Astrocyte (in vitro differentiated cells and primary cell): ENCODE data around the gene GABRP. TPM values are rescaled to one million over a fixed set of nuclear protein-coding genes. Genes with fewer than 3 reads are reported as not detected.

ENCODE experiments used
- DNase-seq: peaks from one replicate; pipeline ENCODE4 v3.0.0-alpha.2; 2010; ENCODE audit warnings: low read depth
- FAIRE-seq: peaks from 2 replicates; lab custom pipeline; 2011; peaks lifted over from hg19 to GRCh38; lab: Jason Lieb, UNC
- H2AFZ ChIP-seq: 2 replicates; pipeline ENCODE4 v1.6.0; 2012; ENCODE audit warnings: low read depth, low read length, inconsistent platforms
- H3K27ac ChIP-seq: 2 replicates; pipeline ENCODE4 v1.5.1; 2011; ENCODE audit warnings: low read depth, low read length, inconsistent platforms
- H3K27me3 ChIP-seq: 2 replicates; pipeline ENCODE4 v1.6.0; 2011; ENCODE audit warnings: low read length, inconsistent platforms; ENCODE audit not compliant: insufficient read depth
- H3K36me3 ChIP-seq: 2 replicates; pipeline ENCODE4 v1.5.1; 2011; ENCODE audit warnings: low read length, inconsistent platforms; ENCODE audit not compliant: insufficient read depth
- H3K4me1 ChIP-seq: 2 replicates; pipeline ENCODE4 v1.5.1; 2011; ENCODE audit warnings: low read length, inconsistent platforms; ENCODE audit not compliant: insufficient read depth
- H3K4me2 ChIP-seq: 2 replicates; pipeline ENCODE4 v1.6.0; 2012; ENCODE audit warnings: low read length, inconsistent platforms
- H3K4me3 ChIP-seq: 2 replicates; pipeline ENCODE4 v1.5.1; 2011; ENCODE audit warnings: low read depth, mild to moderate bottlenecking, low read length, inconsistent platforms; ENCODE audit not compliant: insufficient read depth
- H3K79me2 ChIP-seq: 2 replicates; pipeline ENCODE4 v1.6.0; 2012; ENCODE audit warnings: mild to moderate bottlenecking, low read length, inconsistent platforms; ENCODE audit not compliant: insufficient read depth
- H3K9ac ChIP-seq: 2 replicates; pipeline ENCODE4 v1.6.0; 2012; ENCODE audit warnings: mild to moderate bottlenecking, low read length, inconsistent platforms
- H3K9me3 ChIP-seq: 2 replicates; pipeline ENCODE4 v1.5.1; 2012; ENCODE audit warnings: low read depth, mild to moderate bottlenecking, low read length, inconsistent platforms; ENCODE audit not compliant: insufficient read depth
- H4K20me1 ChIP-seq: 2 replicates; pipeline ENCODE4 v1.6.0; 2012; ENCODE audit warnings: low read length, inconsistent platforms; ENCODE audit not compliant: insufficient read depth
- H3K27ac Mint-ChIP-seq: one replicate; pipeline ENCODE4 v1.8.0; 2021; ENCODE audit warnings: mild to moderate bottlenecking, mixed read lengths; ENCODE audit not compliant: unreplicated experiment
- H3K27me3 Mint-ChIP-seq: one replicate; pipeline ENCODE4 v1.8.0; 2021; ENCODE audit warnings: low read depth, mixed read lengths; ENCODE audit not compliant: unreplicated experiment
- H3K36me3 Mint-ChIP-seq: one replicate; pipeline ENCODE4 v1.8.0; 2021; ENCODE audit warnings: low read depth, mixed read lengths; ENCODE audit not compliant: unreplicated experiment
- H3K4me1 Mint-ChIP-seq: one replicate; pipeline ENCODE4 v1.8.0; 2021; ENCODE audit warnings: low read depth, mixed read lengths; ENCODE audit not compliant: unreplicated experiment
- H3K4me3 Mint-ChIP-seq: one replicate; pipeline ENCODE4 v1.8.0; 2021; ENCODE audit warnings: mild to moderate bottlenecking, moderate library complexity, mixed read lengths; ENCODE audit not compliant: unreplicated experiment
- H3K9me3 Mint-ChIP-seq: one replicate; pipeline ENCODE4 v1.8.0; 2021; ENCODE audit warnings: mild to moderate bottlenecking, mixed read lengths; ENCODE audit not compliant: unreplicated experiment
- EZH2 ChIP-seq: IDR thresholded peaks from 2 replicates; pipeline ENCODE4 v1.6.1; 2012; ENCODE audit warnings: mild to moderate bottlenecking, low read length, inconsistent platforms; ENCODE audit not compliant: insufficient read depth
- total RNA-seq: library from RNA; stranded (reverse); gene quantifications from 2 replicates; pipeline ENCODE4 v1.2.1, GENCODE V29; 2021
- TF ChIP-seq, protein P1 (sequence below): IDR thresholded peaks from 2 replicates; pipeline ENCODE4 v1.5.1; 2011; ENCODE audit warnings: low read depth, mild to moderate bottlenecking, inconsistent platforms, low read length, moderate library complexity; ENCODE audit not compliant: insufficient read depth

The GABRP gene
- total RNA-seq, 1 donor from 2014 or later = 0.45 TPM

DNA sequence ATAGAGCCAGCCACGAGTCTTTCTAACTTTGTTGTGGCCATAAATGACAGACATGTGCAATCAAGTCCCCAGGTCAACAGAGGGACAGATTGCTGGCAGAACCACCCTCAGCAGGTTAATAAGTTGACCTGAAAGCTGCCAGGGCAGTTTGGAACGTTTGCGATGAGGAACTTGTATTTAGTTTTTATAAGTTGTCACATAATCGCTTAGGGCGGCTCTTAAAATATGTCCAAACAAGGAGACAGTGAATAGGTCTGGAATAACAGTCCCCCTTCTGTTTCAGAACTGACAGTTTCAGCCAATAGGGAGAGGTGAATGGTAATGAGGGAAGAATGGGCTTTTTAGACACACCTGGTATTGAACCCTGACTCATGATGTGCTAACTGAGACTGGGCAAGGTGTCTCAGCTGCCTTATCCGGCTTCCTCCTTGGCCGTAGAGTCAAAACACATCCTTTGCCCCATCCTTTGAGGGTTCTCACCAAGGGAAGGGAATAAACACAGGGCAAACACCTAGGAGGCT, 33.6 kb upstream of the GABRP start:
- Histone ChIP-seq H3K9ac (no peak overlapping the region), H3K27me3 (peaks cover 5% of the 10 kb centered on the region), H3K27ac (no peak overlapping the region), H2AFZ (no peak overlapping the region), H3K79me2 (no peaks in the 10 kb centered on the region), H3K9me3 (no peaks in the 10 kb centered on the region), H3K4me1 (peaks cover 3% of the 10 kb centered on the region), H3K4me2 (no peak overlapping the region), H3K4me3 (no peak overlapping the region), H4K20me1 (no peaks in the 10 kb centered on the region), H3K36me3 (no peaks in the 10 kb centered on the region)
- Mint-ChIP-seq H3K4me3 (no peak overlapping the region), H3K4me1 (peaks cover 3% of the 10 kb centered on the region), H3K36me3 (no peaks in the 10 kb centered on the region), H3K27ac (peak overlapping the region; percentile 34), H3K27me3 (peaks cover 34% of the 10 kb centered on the region), H3K9me3 (peaks cover 2% of the 10 kb centered on the region)
- FAIRE-seq (no peak), DNase-seq (no peak)
- TF ChIP-seq EZH2 = no peak
- TF ChIP-seq, protein P1, sequence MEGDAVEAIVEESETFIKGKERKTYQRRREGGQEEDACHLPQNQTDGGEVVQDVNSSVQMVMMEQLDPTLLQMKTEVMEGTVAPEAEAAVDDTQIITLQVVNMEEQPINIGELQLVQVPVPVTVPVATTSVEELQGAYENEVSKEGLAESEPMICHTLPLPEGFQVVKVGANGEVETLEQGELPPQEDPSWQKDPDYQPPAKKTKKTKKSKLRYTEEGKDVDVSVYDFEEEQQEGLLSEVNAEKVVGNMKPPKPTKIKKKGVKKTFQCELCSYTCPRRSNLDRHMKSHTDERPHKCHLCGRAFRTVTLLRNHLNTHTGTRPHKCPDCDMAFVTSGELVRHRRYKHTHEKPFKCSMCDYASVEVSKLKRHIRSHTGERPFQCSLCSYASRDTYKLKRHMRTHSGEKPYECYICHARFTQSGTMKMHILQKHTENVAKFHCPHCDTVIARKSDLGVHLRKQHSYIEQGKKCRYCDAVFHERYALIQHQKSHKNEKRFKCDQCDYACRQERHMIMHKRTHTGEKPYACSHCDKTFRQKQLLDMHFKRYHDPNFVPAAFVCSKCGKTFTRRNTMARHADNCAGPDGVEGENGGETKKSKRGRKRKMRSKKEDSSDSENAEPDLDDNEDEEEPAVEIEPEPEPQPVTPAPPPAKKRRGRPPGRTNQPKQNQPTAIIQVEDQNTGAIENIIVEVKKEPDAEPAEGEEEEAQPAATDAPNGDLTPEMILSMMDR = no peak

DNA sequence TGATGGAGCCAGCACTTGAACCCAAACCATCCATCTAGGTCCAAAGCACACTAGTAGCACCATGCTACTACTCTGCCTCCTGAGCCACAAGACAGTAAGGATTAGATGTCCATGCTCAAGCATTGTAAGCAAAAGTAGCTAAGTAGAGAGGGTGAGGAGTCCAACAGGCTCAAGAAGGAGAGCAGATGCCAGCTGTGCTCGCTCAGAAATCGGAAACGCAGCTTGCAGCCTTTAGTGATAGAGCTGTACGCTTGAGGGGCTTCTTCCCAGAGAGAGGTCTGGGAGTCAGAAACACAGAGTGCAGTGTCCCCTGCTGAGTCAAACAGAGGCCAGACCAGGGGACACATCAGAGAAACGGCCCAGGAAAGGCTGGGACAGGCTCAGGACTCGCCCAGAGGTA, 32.7 kb upstream of the GABRP start:
- peaks cover 5% of the 10 kb centered on the region for H3K4me1 Mint-ChIP-seq
- Histone ChIP-seq H3K9me3 (no peaks in the 10 kb centered on the region), H3K9ac (no peak overlapping the region), H3K36me3 (no peaks in the 10 kb centered on the region), H2AFZ (no peak overlapping the region), H3K4me1 (peaks cover under 1% of the 10 kb centered on the region), H3K4me3 (no peak overlapping the region), H3K4me2 (no peak overlapping the region), H3K79me2 (no peaks in the 10 kb centered on the region), H3K27ac (no peak overlapping the region), H4K20me1 (no peaks in the 10 kb centered on the region), H3K27me3 (peaks cover 5% of the 10 kb centered on the region)
- H3K4me3 Mint-ChIP-seq = no peak overlapping the region
- DNase-seq (no peak), FAIRE-seq (no peak)
- H3K36me3 Mint-ChIP-seq = no peaks in the 10 kb centered on the region
- peaks cover 34% of the 10 kb centered on the region for H3K27me3 Mint-ChIP-seq
- H3K9me3 Mint-ChIP-seq = peaks cover 2% of the 10 kb centered on the region
- TF ChIP-seq, protein P1 = no peak
- TF ChIP-seq EZH2 = no peak
- no peak overlapping the region for H3K27ac Mint-ChIP-seq

DNA sequence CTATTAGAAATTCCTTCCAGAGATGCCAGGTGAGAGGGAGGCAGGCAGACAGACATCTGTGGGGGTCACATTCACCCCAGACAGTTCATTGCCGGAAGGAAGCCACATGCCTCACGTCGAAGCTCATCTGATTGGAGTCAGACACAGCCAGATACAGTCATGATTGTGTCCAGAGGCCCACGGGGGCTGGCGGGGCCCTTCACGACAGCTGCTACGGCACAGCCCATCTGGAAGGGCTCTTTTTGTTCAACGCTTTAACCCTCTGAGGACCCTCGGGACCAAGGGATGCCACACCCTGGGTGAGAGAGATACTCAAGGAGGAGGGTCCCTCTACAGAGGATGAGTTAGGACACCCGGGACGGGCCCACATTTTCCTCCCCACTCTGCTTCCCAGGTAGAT, 31.9 kb upstream of the GABRP start:
- Histone ChIP-seq H3K27me3 (peaks cover 5% of the 10 kb centered on the region), H3K4me3 (no peak overlapping the region), H4K20me1 (no peaks in the 10 kb centered on the region), H3K9me3 (no peaks in the 10 kb centered on the region), H3K4me1 (no peaks in the 10 kb centered on the region), H3K27ac (no peak overlapping the region), H3K9ac (no peak overlapping the region), H2AFZ (no peak overlapping the region), H3K79me2 (no peaks in the 10 kb centered on the region), H3K4me2 (no peak overlapping the region), H3K36me3 (no peaks in the 10 kb centered on the region)
- Mint-ChIP-seq H3K27me3 (peaks cover 36% of the 10 kb centered on the region), H3K4me3 (no peak overlapping the region), H3K36me3 (no peaks in the 10 kb centered on the region), H3K4me1 (peaks cover 8% of the 10 kb centered on the region), H3K9me3 (peaks cover 2% of the 10 kb centered on the region), H3K27ac (no peak overlapping the region)
- DNase-seq = no peak
- FAIRE-seq = no peak
- TF ChIP-seq, protein P1 = no peak
- no peak for TF ChIP-seq EZH2
